GM19468 (cell line): ENCODE results near the gene PPP6R3.

Source experiments
- ATAC-seq: cut with Tn5 transposase; IDR thresholded peaks from one replicate; pipeline ENCODE4 v1.9.1; 2021; ENCODE audit warnings: mild to moderate bottlenecking, moderate library complexity, moderate number of reproducible peaks; ENCODE audit not compliant: unreplicated experiment; ENCODE audit errors: extremely low read depth

The PPP6R3 gene

GRCh38 chr11:68659158-68659921 lies 198.8 kb downstream of the PPP6R3 start:
- no peak for ATAC-seq

DNA sequence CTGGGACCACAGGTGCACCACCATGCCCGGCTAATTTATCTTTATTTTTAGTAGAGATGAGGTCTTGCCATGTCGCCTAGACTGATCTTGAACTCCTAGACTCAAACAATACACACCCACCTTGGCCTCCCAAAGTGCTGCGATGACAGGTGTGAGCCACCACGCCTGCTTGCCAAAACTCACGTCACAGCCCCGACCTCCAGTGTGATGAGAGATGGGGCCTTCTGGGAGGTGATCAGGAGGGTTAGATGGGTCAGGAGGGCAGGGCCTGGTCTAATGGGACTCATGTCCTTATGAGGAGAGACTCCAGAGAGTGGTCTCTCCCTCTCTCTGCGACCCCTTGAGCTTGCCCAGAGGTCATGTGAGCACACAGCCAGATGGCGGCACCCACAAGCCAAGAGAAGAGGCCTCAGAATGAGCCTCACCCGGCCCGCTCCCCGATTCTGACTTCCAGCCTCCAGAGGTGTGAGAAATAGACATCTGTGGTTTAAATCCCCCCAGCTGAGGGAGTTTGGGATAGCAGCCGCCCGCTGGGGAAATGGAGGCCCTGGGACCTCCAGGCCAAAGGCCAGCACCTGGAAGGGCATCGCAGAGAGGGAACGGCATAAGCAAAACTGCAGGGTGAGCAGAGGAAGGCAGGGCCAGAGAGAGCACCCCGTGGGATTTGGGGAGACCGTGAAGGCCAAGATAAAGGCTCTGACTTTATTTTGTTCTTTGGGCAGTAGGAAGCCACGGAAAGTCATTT lies 199.7 kb downstream of the PPP6R3 start:
- ATAC-seq = no peak

DNA sequence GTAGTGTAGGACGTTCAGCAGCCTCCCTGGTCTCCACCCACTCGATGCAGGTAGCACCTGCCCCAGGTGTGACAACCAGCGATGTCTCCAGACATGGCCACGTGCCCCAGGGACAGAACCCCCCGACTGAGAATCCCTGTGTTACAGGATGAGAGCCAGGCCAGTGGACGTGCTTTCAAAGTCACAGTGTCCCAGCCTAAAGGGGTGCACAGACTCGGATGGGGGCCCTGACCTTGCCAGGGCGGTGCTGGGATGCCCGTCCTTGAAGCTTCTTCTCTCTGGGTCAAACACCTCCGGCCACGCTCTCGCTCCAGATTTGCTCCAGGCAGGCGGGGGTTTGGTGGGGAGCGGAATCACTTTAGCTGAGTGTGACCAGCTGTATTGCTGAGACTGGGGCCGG lies 200.5 kb downstream of the PPP6R3 start:
- ATAC-seq = no peak

- no peak for ATAC-seq
Measured at GRCh38 chr11:68661697-68662603, 201.4 kb downstream of the PPP6R3 start.

DNA sequence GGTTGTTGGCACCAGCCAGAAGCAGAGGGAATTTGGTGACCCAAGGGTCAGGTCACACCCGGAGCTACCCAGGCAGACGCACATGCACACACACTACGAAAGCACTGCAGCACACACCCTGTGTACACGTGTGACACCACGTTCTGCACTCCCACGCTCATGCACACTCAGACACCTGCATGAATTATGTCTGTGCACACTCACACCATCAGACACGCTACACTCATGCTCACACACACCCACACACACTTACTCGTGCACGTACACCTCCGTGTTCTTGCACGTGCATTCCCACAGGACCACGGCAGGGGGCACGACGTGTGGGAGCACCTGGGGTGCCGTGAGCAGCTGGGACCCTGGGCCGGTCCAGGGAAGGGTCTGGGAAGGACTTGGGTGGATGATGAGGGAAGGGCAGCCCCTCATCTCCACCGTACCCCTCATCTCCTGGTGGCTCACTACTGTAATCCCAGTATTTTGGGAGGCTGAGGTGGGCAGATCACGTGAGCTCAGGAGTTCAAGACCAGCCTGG lies 203.0 kb downstream of the PPP6R3 start:
- no peak for ATAC-seq

- no peak for ATAC-seq
Measured at GRCh38 chr11:68664141-68664540, 203.6 kb downstream of the PPP6R3 start.

DNA sequence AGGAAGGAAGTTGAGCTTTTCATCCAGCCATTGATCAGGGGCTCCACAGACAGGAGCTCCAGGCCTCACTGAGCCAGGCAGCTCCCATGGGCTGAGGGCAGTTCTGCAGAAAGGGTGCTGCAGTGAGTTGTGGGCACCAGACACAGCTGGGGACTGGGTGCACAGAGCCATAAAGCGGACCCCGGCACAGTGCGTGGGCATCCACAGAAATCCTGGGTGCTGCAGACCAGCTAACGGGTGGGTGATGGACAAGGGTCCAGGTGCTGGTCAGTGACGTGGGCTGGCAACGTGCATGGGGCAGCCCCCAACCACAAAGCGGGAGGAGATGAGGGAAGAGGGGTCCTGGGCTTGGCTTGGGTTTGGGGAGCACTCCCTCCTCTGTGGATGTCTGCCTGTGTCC lies 204.4 kb downstream of the PPP6R3 start:
- ATAC-seq = no peak
